Hepatocyte (in vitro differentiated cells): Measurements from ENCODE around the gene DOK6.

Source experiments
- CTCF ChIP-seq: fragments of 200-600 bp; sonication (generic); IDR thresholded peaks from 2 replicates; pipeline ENCODE4 v1.5.1; 2016; ENCODE audit warnings: antibody characterized with exemption, mild to moderate bottlenecking; ENCODE audit not compliant: poor library complexity
- EZH2 ChIP-seq: fragments of 200-600 bp; sonication (generic); IDR thresholded peaks from 2 replicates; pipeline ENCODE4 v1.6.1; 2016; ENCODE audit warnings: antibody characterized with exemption, mild to moderate bottlenecking, borderline replicate concordance
- EZH2phosphoT487 ChIP-seq: fragments of 200-600 bp; sonication (generic); IDR thresholded peaks from one replicate; pipeline ENCODE4 v1.6.1; 2018; ENCODE audit warnings: antibody characterized with exemption, mild to moderate bottlenecking, low read depth, moderate library complexity; ENCODE audit not compliant: unreplicated experiment, severe bottlenecking

DNA sequence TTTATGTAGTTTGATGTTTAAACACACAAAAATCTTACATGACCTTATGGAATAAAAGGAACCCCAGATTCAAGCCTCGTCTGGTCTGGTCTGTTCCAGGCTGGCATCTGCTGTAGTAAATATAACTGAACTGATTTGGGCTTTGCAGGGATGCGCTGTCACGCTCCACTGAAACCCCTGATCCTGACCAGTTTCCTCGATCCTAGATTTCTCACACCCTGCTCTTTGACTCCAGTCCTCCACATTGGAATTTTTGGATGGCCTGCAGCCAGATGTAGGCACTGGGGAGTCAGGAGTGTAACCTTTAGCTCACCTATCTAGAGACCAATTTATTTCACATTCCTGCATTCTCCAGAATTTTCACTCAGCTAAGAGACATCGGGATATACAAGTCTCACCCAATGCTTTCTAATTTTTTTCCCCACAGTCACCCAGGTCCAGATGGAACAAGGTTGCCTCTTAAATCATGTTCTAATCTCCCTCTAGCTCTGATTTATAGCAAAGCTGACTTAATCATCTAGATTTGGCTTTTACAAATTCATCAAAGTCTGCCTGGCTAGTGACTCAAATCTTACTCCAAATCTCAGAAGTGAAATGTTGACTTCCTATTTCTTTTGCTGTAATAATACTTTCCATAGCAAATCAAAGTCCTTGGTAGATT, 327.4 kb downstream of the DOK6 start:
- TF ChIP-seq EZH2 (no peak), CTCF (no peak), EZH2phosphoT487 (no peak)
